Fibroblast of pulmonary artery (primary cell): ENCODE data around the gene TSEN54.

Source experiments
- DNase-seq: peaks from one replicate; pipeline ENCODE4 v3.0.0-alpha.2; 2010; ENCODE audit warnings: low read depth
- H3K4me3 ChIP-seq: replicated peaks from 2 replicates; pipeline ENCODE4 v1.5.1; 2011; ENCODE audit warnings: low read depth, mild to moderate bottlenecking, control low read depth, low read length, moderate library complexity
- TF ChIP-seq, protein P1 (sequence below): IDR thresholded peaks from 2 replicates; pipeline ENCODE4 v1.5.1; 2011; ENCODE audit warnings: mild to moderate bottlenecking, control low read depth, low read length, inconsistent platforms; ENCODE audit errors: missing control alignments

The TSEN54 gene

DNA sequence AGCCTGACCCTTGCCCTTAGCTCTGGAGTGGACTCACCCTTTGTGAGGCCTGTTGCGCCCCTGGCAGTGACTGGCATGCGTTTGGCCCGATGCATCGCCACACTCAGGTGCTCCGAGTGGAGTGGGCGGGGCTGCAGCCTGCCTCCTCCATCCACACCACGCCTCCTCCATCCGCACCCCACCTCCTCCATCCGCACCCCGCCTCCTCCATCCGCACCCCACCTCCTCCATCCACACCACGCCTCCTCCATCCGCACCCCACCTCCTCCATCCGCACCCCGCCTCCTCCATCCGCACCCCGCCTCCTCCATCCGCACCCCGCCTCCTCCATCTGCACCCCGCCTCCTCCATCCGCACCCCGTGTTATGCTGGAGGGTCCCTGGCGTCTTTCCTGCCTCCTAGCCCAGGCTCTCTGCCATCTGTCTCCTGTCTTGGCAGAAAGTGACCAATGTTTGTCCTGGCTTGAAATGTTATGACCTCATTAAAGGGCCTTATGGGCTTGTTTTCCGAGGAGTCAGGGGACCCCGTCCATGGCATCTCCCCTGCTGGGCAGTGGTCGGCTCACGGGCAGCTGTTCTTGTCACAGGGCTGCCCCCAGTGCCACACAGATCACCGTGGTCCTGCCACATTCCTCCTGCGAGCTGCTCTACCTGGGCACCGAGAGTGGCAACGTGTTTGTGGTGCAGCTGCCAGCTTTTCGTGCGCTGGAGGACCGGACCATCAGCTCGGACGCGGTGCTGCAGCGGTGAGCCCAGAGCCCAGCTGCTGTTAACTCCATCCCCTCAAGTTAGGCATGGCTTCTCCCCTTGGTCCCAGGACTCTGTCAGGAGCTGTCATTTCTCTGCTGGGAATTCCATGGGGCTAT lies 42.6 kb downstream of the TSEN54 start:
- H3K4me3 ChIP-seq, result no peak overlapping the region
- TF ChIP-seq, protein P1, sequence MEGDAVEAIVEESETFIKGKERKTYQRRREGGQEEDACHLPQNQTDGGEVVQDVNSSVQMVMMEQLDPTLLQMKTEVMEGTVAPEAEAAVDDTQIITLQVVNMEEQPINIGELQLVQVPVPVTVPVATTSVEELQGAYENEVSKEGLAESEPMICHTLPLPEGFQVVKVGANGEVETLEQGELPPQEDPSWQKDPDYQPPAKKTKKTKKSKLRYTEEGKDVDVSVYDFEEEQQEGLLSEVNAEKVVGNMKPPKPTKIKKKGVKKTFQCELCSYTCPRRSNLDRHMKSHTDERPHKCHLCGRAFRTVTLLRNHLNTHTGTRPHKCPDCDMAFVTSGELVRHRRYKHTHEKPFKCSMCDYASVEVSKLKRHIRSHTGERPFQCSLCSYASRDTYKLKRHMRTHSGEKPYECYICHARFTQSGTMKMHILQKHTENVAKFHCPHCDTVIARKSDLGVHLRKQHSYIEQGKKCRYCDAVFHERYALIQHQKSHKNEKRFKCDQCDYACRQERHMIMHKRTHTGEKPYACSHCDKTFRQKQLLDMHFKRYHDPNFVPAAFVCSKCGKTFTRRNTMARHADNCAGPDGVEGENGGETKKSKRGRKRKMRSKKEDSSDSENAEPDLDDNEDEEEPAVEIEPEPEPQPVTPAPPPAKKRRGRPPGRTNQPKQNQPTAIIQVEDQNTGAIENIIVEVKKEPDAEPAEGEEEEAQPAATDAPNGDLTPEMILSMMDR, result no peak
- no peak for DNase-seq

DNA sequence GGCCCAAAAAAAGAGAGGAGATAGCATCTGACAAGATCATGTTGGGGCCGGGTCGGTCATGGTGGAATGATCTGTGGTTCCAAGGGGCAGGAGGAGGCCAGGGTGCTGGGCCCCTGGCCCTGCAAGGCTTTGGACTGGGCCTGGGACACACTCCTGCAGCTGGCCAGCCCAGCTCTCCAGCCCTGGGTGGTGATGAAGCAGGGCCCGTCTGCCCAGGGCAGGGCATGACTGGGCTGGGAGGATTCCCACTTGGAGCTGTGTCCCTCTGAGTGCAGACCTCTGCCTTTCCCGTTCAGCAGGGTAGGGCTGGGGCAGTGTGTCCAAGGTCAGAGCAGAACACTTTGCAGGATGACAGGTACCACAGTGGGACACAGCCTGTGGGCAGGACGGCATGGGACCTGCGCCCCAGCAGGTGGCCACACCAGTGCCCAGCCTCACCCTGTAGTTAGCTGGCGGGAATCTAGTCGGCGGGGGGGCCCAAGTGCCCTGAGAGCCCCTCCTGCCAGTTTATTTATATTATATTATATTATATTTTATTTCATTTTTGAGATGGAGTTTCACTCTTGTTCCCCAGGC lies 43.7 kb downstream of the TSEN54 start:
- no peak for DNase-seq
- H3K4me3 ChIP-seq, result no peak overlapping the region
- TF ChIP-seq, protein P1, result no peak

DNA sequence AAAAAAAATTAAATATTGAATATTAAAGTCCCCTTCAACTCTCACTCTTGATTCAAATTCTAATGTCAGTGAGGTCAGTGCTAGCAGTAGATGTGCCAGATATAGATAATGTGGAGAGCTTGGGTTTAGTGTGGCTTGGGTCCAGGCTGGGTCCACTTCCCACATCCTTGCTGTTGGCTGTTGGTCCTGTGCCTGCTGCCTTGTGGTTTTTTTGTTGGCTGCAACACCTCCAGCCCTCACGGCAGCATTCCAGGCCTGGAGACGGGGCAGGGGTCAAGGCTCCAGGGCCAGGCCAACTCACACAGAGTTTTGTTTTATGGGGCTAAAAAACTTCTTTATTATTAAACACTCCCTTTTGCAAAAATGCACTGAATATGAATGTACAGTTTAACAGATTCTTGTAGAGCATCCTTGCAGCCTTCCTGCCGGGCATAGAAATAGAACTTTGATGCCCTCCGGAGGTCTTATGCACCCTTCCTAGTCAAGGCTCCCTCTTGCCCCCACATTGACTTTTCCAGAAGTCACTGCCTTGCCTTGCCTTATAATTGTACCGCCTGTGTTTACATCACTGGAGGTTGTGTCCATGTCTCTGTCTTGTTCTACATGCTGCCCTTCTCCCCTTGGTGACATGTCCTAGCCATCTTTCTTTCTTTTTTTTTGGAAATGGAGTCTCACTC lies 45.7 kb downstream of the TSEN54 start:
- H3K4me3 ChIP-seq, result no peak overlapping the region
- no peak for DNase-seq
- TF ChIP-seq, protein P1, result no peak

DNA sequence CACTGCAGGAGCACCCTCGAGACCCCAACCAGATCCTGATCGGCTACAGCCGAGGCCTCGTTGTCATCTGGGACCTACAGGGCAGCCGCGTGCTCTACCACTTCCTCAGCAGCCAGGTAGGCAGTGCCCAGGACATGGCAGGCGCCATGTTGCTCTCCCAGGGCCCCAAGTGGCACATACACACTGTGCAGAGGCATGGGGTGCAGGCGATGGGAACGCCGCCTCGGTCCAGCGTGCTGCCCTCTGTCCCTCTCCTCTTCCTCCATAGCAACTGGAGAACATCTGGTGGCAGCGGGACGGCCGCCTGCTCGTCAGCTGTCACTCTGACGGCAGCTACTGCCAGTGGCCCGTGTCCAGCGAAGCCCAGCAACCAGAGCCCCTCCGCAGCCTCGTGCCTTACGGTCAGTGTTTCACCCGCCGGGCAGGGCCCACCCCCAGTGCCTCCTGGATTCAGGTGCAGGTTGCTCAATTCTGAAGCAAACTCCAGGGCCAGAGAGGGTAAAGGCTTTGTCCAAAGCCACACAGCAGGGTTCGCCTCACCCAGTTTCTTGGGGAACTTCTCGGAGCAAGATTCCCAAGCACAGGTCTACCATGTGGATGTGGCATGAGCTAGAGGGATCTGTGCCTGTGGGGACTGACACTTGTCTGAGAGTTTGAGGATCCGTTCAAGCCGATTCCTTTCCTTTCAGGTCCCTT lies 46.9 kb downstream of the TSEN54 start:
- TF ChIP-seq, protein P1, result no peak
- H3K4me3 ChIP-seq, result no peak overlapping the region
- DNase-seq, result no peak

DNA sequence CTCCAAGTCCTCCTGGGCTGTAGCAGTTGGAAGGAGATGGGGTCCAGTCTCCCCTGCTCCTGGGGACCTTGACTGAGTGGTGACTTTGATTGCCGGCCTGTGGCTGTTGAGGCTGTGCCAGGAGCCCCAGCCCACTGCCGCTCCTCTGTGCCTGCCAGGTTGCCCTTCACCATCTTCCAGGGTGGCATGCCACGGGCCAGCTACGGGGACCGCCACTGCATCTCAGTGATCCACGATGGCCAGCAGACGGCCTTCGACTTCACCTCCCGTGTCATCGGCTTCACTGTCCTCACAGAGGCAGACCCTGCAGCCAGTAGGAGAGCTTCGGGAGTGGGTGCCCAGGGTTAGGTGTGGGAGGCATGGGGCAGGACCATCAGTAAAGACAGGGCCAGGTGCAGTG lies 47.9 kb downstream of the TSEN54 start:
- no peak for DNase-seq
- TF ChIP-seq, protein P1, result no peak
- H3K4me3 ChIP-seq, result no peak overlapping the region

DNA sequence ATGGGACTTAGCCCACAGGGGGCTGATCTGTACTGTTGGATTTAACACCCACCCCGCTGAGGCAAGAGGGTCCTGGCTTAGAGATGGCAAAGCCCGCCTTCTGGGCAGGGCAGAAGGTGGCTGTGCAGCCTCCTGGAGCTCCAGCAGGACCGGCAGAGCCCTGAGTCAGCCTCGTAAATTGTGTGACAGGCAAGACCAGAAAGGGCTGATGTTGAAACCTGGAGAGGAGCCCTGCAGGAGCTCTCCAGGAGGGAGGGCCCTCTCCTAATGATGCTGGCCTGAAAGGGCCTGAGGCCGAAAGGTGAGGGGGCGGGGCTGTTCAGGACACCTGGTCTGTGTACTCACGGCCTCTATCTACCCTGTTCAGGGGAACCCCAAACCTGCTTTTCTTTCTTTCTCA lies 48.7 kb downstream of the TSEN54 start:
- TF ChIP-seq, protein P1, result no peak
- H3K4me3 ChIP-seq, result no peak overlapping the region
- no peak for DNase-seq
